ENCODE results near the gene CNTN4. TPM values are rescaled to one million over a fixed set of nuclear protein-coding genes. Genes with fewer than 3 reads are reported as not detected.

The CNTN4 gene
- total RNA-seq, 1 donor from 2014 or later: 22.1 TPM

DNA sequence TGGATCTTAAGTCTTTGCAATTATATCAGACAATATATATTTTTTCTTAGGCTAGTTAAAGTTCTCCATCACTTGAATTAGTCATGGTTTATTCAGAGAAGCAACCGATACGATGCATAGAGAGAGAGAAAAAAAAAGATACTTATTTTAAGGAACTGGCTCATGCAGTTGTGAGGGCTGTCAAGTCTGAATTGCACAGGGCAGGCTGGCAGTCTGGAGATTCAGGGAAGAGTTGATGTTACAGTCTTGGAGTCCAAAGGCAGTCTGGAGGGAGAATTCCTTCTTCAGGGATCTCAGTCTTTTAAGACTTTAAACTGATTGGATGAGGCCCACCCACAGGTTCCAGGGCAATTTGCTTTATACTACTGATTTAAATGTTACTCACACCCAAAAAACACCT is 598.9 kb downstream of the CNTN4 start:
- Histone ChIP-seq H3K36me3 (no peaks in the 10 kb centered on the region), H3K4me1 (no peaks in the 10 kb centered on the region), H3K9me3 (no peaks in the 10 kb centered on the region), H3K27ac (no peak overlapping the region), H3K27me3 (no peaks in the 10 kb centered on the region), H3K4me3 (no peak overlapping the region)
- TF ChIP-seq, protein P1, sequence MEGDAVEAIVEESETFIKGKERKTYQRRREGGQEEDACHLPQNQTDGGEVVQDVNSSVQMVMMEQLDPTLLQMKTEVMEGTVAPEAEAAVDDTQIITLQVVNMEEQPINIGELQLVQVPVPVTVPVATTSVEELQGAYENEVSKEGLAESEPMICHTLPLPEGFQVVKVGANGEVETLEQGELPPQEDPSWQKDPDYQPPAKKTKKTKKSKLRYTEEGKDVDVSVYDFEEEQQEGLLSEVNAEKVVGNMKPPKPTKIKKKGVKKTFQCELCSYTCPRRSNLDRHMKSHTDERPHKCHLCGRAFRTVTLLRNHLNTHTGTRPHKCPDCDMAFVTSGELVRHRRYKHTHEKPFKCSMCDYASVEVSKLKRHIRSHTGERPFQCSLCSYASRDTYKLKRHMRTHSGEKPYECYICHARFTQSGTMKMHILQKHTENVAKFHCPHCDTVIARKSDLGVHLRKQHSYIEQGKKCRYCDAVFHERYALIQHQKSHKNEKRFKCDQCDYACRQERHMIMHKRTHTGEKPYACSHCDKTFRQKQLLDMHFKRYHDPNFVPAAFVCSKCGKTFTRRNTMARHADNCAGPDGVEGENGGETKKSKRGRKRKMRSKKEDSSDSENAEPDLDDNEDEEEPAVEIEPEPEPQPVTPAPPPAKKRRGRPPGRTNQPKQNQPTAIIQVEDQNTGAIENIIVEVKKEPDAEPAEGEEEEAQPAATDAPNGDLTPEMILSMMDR (IDR thresholded peaks at IDR 0.05): no peak
- TF ChIP-seq POLR2A (IDR thresholded peaks at IDR 0.05) (no peak), POLR2AphosphoS5 (IDR thresholded peaks at IDR 0.05; ENCODE audit: insufficient read depth in 1 of 2, low read depth in 1 of 2) (no peak)
- intact Hi-C loops (cut with DNase I): no loop called here
- DNase-seq (ENCODE audit: extremely low spot score in 2 of 2): no peak

DNA sequence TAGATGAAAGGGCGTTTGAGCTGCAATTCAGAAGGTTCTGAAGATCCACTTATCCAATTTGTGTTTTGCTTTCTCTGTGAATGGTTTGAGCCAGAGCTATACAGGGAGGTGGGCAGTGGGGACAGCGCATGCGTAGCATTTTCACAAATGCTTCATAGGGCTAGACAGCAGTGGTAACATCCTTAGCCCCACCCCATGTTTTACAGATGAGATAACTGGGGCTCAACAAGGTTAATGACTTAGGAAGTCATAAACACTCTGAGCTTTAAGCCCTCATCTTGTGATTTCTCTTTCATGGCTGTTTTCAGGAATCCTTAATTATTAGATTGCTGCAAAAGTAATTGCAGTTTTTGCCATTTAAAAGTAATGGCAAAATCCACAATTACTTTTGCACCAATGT is 602.8 kb downstream of the CNTN4 start:
- H3K36me3 ChIP-seq: no peaks in the 10 kb centered on the region
- intact Hi-C loops (cut with DNase I): no loop called here
- no peak for TF ChIP-seq POLR2AphosphoS5 (IDR thresholded peaks at IDR 0.05; ENCODE audit: insufficient read depth in 1 of 2, low read depth in 1 of 2)
- TF ChIP-seq, protein P1 (IDR thresholded peaks at IDR 0.05): no peak
- TF ChIP-seq POLR2A (IDR thresholded peaks at IDR 0.05): no peak

DNA sequence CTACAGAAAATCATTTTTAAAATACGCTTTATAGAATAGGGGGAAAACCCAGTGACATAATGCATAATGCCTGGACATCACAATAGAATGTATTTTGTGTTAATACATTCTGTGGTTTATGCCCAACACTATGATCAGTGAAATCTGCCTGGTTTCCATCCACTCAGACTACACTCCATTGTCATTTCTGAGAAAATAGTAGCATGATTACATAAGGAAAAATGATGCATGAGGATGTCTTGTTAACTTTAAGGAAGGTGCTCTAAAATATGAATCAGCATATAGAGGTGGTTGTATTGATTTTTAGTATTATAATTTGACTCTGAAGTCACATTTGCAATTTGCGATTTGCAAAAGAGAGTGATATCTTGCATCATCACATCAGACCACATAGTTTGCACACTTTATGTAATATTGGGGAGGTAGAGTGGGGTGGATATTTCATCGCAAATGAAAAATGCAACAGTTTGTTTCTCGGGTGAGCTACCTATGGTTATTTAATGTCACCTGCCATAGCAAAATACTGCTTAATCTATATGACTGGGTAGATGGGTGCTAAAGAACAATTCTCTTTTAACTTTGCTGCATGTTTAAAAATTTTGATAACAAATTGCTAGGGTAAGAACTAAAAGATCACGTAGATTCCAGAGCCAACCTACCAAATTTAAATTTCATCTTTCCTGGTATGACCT is 607.6 kb downstream of the CNTN4 start:
- intact Hi-C loops (cut with DNase I): no loop called here
- H3K27me3 ChIP-seq: no peaks in the 10 kb centered on the region
- no peaks in the 10 kb centered on the region for H3K36me3 ChIP-seq
- no peaks in the 10 kb centered on the region for H3K4me1 ChIP-seq
- H3K27ac ChIP-seq: no peak overlapping the region
- TF ChIP-seq POLR2AphosphoS5 (IDR thresholded peaks at IDR 0.05; ENCODE audit: insufficient read depth in 1 of 2, low read depth in 1 of 2) (no peak), POLR2A (IDR thresholded peaks at IDR 0.05) (no peak)
- TF ChIP-seq, protein P1 (IDR thresholded peaks at IDR 0.05): no peak
- H3K4me3 ChIP-seq: no peak overlapping the region
- H3K9me3 ChIP-seq: no peaks in the 10 kb centered on the region
- no peak for DNase-seq (ENCODE audit: extremely low spot score in 2 of 2)

More for the DNA sequence above, 602.8 kb downstream of the CNTN4 start:
- Histone ChIP-seq H3K4me1 (no peaks in the 10 kb centered on the region), H3K9me3 (no peaks in the 10 kb centered on the region), H3K27me3 (no peaks in the 10 kb centered on the region), H3K27ac (no peak overlapping the region), H3K4me3 (no peak overlapping the region)
- no peak for DNase-seq (ENCODE audit: extremely low spot score in 2 of 2)

DNA sequence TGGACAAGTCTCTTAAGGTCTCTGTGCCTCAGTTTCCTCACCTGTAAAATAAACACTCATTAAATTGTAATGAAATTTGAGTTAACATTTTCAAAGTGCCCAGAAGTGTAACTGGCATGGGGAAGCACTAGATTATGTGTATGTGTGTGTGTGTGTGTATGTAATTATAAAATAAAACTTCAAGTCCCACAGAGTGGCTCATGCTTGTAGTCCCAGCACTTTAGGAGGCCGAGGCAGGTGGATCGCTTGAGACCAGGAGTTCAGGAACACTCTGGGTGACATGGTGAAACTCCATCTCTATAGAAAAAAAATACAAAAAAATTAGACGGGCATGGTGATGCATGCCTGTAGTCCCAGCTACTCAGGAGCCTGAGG is 608.2 kb downstream of the CNTN4 start:
- Histone ChIP-seq H3K4me3 (no peak overlapping the region), H3K4me1 (no peaks in the 10 kb centered on the region), H3K27me3 (no peaks in the 10 kb centered on the region), H3K27ac (no peak overlapping the region), H3K9me3 (no peaks in the 10 kb centered on the region), H3K36me3 (no peaks in the 10 kb centered on the region)
- no peak for DNase-seq (ENCODE audit: extremely low spot score in 2 of 2)
- intact Hi-C loops (cut with DNase I): no loop called here
- TF ChIP-seq POLR2AphosphoS5 (IDR thresholded peaks at IDR 0.05; ENCODE audit: insufficient read depth in 1 of 2, low read depth in 1 of 2) (no peak), POLR2A (IDR thresholded peaks at IDR 0.05) (no peak)
- TF ChIP-seq, protein P1 (IDR thresholded peaks at IDR 0.05): no peak

DNA sequence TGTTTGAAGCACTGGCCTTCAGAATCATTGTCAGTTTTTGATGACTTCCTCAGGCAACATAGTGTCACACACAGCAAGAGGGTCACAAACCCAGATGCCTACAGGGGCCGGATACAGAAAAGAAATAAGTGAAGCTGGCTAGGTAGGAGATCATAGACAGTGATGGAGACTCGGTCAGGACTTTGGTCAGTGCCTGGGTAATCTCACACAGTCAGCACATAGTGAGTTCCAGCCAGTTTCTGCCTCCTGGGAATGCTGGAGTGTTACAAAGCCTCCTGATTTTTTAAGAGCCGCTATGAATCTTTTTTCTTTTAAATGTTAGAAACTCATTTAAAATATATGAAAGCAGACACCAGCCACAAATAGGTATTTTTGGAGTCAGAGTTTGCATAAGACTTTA is 612.4 kb downstream of the CNTN4 start:
- TF ChIP-seq POLR2AphosphoS5 (IDR thresholded peaks at IDR 0.05; ENCODE audit: insufficient read depth in 1 of 2, low read depth in 1 of 2) (no peak), POLR2A (IDR thresholded peaks at IDR 0.05) (no peak)
- TF ChIP-seq, protein P1 (IDR thresholded peaks at IDR 0.05): no peak
- no peak for DNase-seq (ENCODE audit: extremely low spot score in 2 of 2)
- Histone ChIP-seq H3K9me3 (no peaks in the 10 kb centered on the region), H3K4me3 (no peak overlapping the region), H3K4me1 (no peaks in the 10 kb centered on the region), H3K27me3 (no peaks in the 10 kb centered on the region), H3K36me3 (no peaks in the 10 kb centered on the region), H3K27ac (no peak overlapping the region)
- intact Hi-C loops (cut with DNase I): no loop called here

All from vagina (tissue), 2 donors.